Stimulated activated CD4-positive, alpha-beta T cell treated with anti-CD3 and anti-CD28 coated beads, TNF-alpha, amount 100 ng/mL, for 48 hours (primary cell): ENCODE measurements around the gene ADAMTS17.

Experiments
- DNase-seq, 3 donors: peaks; one replicate each; pipeline ENCODE4 v3.0.0-alpha.2; 2020; ENCODE audit warnings: low read depth in 3 of 3

The ADAMTS17 gene

GRCh38 chr15:100249096-100249815 is 92.5 kb downstream of the ADAMTS17 start:
- DNase-seq, result no peak

- no peak for DNase-seq
Measured at GRCh38 chr15:100248236-100248635, 93.5 kb downstream of the ADAMTS17 start.

DNA sequence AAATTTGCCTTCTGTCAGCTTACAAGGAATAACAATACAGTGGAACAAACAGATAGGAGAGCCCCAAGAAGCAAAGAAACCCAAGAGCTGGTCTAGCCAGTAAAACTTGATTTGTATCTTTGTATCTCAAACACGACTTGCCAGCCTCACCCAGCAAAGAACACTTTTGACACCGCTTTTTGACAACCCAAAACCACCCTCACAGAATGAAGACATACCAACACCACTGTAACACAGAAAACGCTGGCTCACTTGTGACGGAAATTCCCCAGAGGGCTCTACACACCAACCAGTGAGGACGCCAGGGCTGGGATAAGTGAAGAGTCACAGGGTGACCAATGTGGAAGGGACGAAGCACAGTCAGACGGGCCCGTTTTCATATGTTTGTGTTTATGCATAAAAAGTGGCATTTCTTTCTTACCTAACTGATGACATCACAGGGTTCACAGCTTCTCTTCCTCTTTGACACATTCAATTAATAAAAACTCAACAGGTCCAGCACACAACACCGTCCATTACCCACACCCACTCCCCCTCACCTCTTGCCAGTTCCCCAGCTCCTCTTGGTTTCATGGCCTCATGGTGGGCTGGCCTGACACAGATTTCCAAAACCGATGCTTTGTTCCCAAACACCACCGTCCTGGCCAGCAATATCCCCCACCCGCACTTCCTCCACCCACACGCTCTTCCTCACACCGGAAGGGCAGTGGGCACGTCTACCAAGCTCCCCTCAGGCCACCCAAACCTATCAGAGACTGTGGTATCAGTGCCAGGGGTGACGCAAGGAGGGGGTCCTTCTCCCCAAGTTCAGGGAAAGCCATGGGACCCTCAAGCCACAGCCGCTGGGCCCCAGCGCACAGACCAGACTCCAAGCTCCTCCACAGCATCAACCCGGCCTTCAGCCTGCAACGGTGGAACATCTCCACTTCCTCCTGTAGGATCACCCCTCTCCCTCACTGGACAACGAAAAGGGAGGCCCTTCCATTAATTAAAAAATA is 94.2 kb downstream of the ADAMTS17 start:
- DNase-seq, result no peak

GRCh38 chr15:100245855-100246254 is 95.9 kb downstream of the ADAMTS17 start:
- no peak for DNase-seq

DNA sequence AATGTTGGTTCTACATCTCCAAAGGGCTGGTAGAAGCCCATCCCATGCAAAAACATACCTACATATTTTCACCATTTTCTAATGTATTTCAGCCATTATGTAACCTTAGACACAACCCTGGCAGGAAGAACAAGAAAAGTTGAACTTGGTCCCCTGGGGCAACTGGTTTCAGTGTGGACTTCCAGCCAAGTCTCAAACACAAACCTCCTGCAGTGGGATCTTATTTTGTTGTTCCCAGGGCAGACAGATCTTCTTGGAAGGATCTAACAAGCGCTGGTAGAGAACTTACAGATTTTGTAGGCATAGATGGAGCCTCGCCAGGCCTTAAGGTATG is 96.3 kb downstream of the ADAMTS17 start:
- no peak for DNase-seq

- DNase-seq, result no peak
Measured at GRCh38 chr15:100244796-100245486, 96.8 kb downstream of the ADAMTS17 start.

DNA sequence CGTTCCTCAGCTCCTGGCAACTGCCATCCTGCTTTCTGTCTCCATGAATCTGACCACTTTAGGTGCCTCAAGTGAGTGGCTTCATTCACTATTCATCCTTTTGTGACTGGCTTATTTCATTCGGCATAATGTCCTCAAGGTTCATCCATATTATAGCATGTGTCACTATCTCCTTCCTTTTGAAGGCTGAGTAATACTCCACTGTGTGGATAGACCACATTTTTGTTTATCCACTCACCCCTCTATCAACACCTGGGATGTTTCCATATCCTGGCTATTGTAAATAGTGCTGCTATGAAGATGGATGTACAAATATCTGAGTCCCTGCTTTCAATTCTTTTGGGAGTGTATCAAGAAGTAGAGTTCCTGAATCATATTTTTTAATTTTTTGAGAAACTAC is 98.8 kb downstream of the ADAMTS17 start:
- DNase-seq, result no peak

- DNase-seq, result no peak
Measured at GRCh38 chr15:100241572-100242482, 99.9 kb downstream of the ADAMTS17 start.

DNA sequence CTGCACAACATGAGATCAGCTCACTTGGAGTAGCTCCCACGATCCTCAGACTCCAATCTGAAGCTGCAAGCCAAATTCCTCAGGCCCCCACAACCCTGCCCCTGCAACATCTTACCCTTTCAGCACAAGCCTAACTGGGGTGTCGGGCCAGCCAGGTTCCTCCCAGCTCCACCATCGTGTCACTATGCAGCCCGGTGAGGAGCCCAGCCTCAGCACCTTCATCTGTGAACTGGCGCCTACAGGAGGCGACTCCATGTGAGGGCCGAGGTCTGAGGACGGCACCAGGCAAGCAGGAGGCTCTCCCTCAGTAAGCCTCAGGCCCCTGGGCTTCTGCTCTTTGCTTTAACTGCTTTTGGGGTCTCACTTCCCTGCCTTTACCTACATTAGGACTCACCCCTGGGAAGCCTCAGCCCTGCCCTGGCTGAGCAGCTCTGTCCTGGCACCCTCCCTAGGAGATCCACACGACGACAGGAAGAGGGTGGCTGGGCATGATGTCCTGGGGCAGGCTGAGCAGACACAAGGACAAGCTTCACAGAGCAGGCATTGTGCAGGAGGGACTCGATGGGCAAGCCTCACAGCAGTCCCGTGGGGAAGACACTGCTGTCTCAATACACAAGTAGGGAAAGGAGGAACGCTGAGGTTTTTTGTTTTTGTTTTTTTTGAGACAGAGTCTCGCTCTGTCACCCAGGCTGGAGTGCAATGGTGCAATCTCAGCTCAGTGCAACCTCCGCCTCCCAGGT is 104.6 kb downstream of the ADAMTS17 start:
- DNase-seq, result no peak

- no peak for DNase-seq
Measured at GRCh38 chr15:100235030-100235617, 106.7 kb downstream of the ADAMTS17 start.

GRCh38 chr15:100234158-100235029 is 107.4 kb downstream of the ADAMTS17 start:
- DNase-seq, result no peak

- DNase-seq, result no peak
Measured at GRCh38 chr15:100230784-100231183, 111.0 kb downstream of the ADAMTS17 start.

- no peak for DNase-seq
Measured at GRCh38 chr15:100229181-100230163, 112.3 kb downstream of the ADAMTS17 start.

- no peak for DNase-seq
Measured at GRCh38 chr15:100227781-100228180, 114.0 kb downstream of the ADAMTS17 start.

GRCh38 chr15:100226107-100226506 is 115.7 kb downstream of the ADAMTS17 start:
- DNase-seq, result no peak

GRCh38 chr15:100224206-100225185 is 117.3 kb downstream of the ADAMTS17 start:
- DNase-seq, result no peak

- no peak for DNase-seq
Measured at GRCh38 chr15:100222349-100222715, 119.4 kb downstream of the ADAMTS17 start.
